ENCODE data around the gene TRNT1. TPM values are rescaled to one million over a fixed set of nuclear protein-coding genes. Genes with fewer than 3 reads are reported as not detected.

TRNT1 gene
- 35.2 and 41.7 TPM in 2 replicates for total RNA-seq (2021)
- Bru-seq, nascent RNA: percentile 94 among the genes with signal in this experiment
- BruChase-seq, experiment 1, labeled RNA remaining after a 2-hour chase: percentile 85 among the genes with signal in this experiment
- BruChase-seq, experiment 2, labeled RNA remaining after a 6-hour chase: percentile 84 among the genes with signal in this experiment
- long read RNA-seq, transcript TRNT1-201 (8 exons, 2,276 nt): major isoform, 72 of 128 reads
- long read RNA-seq, partial matches to known transcripts: 15 of 128 reads
- long read RNA-seq, other reads (novel, unspliced or antisense): 35 of 128 reads

DNA sequence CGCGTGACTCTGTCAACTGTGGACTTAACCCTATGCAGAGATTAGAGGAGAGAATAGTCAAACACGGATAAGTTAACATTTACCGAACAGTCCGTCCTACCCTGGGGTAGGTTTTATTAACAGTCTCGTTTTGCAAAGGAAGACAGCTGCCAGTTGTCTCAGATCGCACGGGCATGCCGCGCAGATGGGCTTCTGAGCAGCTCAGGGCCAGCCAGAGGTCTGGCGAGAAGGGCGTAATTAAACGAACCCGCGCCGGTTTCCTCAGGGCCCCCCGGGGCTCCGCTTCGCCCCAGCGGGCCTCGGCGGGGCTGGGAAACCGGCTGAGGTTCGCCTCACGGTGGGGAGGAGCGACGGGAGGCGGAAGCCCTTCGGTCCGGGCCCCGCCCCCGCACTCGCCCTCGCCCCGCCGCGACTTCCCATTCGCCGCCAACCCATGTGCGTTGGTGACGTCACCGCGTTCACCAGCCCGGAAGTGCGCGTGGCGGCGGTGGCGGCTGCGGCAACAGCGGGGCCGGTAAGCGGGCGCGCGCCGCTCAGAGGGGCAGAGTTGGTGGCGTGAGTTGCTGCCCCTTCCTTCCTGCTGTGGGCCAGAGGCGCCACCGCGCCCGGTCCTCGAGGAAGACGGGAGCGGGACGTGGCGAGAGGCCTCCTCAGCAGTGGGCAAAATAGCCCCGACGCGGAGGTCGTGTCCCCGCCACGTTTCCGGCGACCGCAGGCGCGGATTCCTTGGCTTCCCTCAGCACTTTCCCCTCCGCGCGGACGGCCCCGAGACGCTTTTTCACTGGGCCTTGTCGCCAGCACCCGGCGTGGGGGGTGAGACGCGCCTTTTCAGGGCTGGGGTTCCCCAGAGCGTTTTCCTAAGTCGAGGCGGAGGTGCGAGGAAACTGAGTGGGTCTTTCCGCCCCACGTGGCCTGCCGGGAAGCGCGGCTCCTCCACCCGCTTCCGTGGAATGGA, at the start of gene TRNT1:
TSS of gene TRNT1 (plus strand) at position 464 of the 955 bp plus-strand sequence. CDS start 2,101 bp downstream, outside the sequence.
- peaks cover 26% of the 10 kb centered on the region for H3K36me3 ChIP-seq (ENCODE audit: insufficient read depth, low read length, poor library complexity, severe bottlenecking)
- intact Hi-C loops (cut with micrococcal nuclease; ENCODE audit: unreplicated experiment): no loop called here
- CTCF ChIA-PET: no interaction called here
- no peaks in the 10 kb centered on the region for H3K9me3 ChIP-seq (ENCODE audit: low read depth, low read length, poor library complexity, severe bottlenecking)
- peak within 1 kb of the TSS; percentile 80 for H3K4me3 ChIP-seq (ENCODE audit: low read depth, low read length, poor library complexity, severe bottlenecking)
- TF ChIP-seq EZH2 (IDR thresholded peaks at IDR 0.05; ENCODE audit: borderline replicate concordance, low read depth, low read length, poor library complexity, severe bottlenecking) (no peak), CTCF (conservative IDR thresholded peaks at IDR 0.05; ENCODE audit: low read depth, low read length) (no peak)
- DNase-seq (ENCODE audit: low spot score): peak; percentile 96
- H3K27me3 ChIP-seq (replicated peaks; ENCODE audit: insufficient read depth, low read depth, low read length, poor library complexity): no peaks in the 10 kb centered on the region
- H3K27ac ChIP-seq (ENCODE audit: low read depth, low read length, poor library complexity, severe bottlenecking): peak within 1 kb of the TSS; percentile 96
- peaks cover 9% of the 10 kb centered on the region for H3K4me1 ChIP-seq (ENCODE audit: insufficient read depth, low read length, poor library complexity, severe bottlenecking)
- no TSS peak for BruUV-seq (replicated peaks)
- POLR2A ChIA-PET (ENCODE audit: low non-redundant PET): no interaction called here

- POLR2A ChIA-PET (ENCODE audit: low non-redundant PET): no interaction called here
- no peaks in the 10 kb centered on the region for H3K27me3 ChIP-seq (replicated peaks; ENCODE audit: insufficient read depth, low read depth, low read length, poor library complexity)
- TF ChIP-seq CTCF (conservative IDR thresholded peaks at IDR 0.05; ENCODE audit: low read depth, low read length) (no peak), EZH2 (IDR thresholded peaks at IDR 0.05; ENCODE audit: borderline replicate concordance, low read depth, low read length, poor library complexity, severe bottlenecking) (no peak)
- H3K4me3 ChIP-seq (ENCODE audit: low read depth, low read length, poor library complexity, severe bottlenecking): no peak overlapping the region
- BruUV-seq (replicated peaks): no TSS peak
- DNase-seq (ENCODE audit: low spot score): no peak
- H3K9me3 ChIP-seq (ENCODE audit: low read depth, low read length, poor library complexity, severe bottlenecking): no peaks in the 10 kb centered on the region
- no peak overlapping the region for H3K27ac ChIP-seq (ENCODE audit: low read depth, low read length, poor library complexity, severe bottlenecking)
- CTCF ChIA-PET: no interaction called here
- H3K36me3 ChIP-seq (ENCODE audit: insufficient read depth, low read length, poor library complexity, severe bottlenecking): no peaks in the 10 kb centered on the region
- intact Hi-C loops (cut with micrococcal nuclease; ENCODE audit: unreplicated experiment): no loop called here
- H3K4me1 ChIP-seq (ENCODE audit: insufficient read depth, low read length, poor library complexity, severe bottlenecking): no peaks in the 10 kb centered on the region
Measured at GRCh38 chr3:3080309-3080708, 46.4 kb upstream of the TRNT1 start.

DNA sequence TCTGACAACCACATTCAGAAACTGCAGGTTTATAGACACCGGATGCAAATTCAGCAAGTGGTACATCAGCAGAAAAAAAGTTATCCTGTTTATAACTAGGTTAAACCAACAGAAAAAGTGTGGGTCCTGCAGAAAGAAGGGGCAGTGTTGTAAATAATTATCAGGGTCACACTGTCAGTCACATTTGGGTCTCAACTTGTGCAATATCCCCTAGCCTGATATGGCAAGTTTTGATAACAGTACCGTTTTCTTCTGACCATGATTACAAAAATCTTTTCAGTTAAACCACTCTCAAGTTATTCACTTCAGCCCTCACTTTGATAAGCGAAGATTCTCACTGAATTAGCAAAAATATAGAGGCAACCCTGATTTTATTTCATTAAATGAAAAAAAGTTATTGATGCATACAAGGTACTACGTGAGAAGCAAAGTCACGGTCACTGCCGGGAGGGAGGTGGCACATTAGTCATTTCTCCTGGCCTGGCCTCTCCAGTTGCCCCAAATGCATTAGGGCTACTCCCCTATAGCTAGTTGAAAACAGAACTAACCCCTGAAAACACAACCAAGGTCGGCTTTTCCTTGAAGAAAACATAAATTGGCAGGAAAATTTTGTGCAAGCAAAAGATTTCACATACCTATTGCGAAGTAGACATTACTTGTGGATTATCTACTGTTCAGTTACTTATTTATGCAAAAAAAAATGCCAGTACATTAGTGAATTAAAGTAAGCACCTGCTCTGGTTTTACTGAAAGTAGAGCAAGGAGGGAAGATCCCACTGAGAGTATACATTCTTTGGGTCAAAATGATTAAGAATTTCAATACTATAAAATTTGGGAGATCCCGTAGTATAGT, 45.1 kb upstream of the TRNT1 start:
- intact Hi-C loops (cut with micrococcal nuclease; ENCODE audit: unreplicated experiment): no loop called here
- CTCF ChIA-PET: no interaction called here
- Histone ChIP-seq H3K27ac (ENCODE audit: low read depth, low read length, poor library complexity, severe bottlenecking) (no peak overlapping the region), H3K9me3 (ENCODE audit: low read depth, low read length, poor library complexity, severe bottlenecking) (no peaks in the 10 kb centered on the region), H3K36me3 (ENCODE audit: insufficient read depth, low read length, poor library complexity, severe bottlenecking) (no peaks in the 10 kb centered on the region), H3K4me1 (ENCODE audit: insufficient read depth, low read length, poor library complexity, severe bottlenecking) (no peaks in the 10 kb centered on the region), H3K4me3 (ENCODE audit: low read depth, low read length, poor library complexity, severe bottlenecking) (no peak overlapping the region), H3K27me3 (replicated peaks; ENCODE audit: insufficient read depth, low read depth, low read length, poor library complexity) (no peaks in the 10 kb centered on the region)
- TF ChIP-seq EZH2 (IDR thresholded peaks at IDR 0.05; ENCODE audit: borderline replicate concordance, low read depth, low read length, poor library complexity, severe bottlenecking) (no peak), CTCF (conservative IDR thresholded peaks at IDR 0.05; ENCODE audit: low read depth, low read length) (no peak)
- no TSS peak for BruUV-seq (replicated peaks)
- POLR2A ChIA-PET (ENCODE audit: low non-redundant PET): interaction anchor here (0.6 kb wide), 1 partner anchor 39 kb away, joined by 4 read pairs; no protein-coding TSS in a partner anchor
- no peak for DNase-seq (ENCODE audit: low spot score)
